Glomerular visceral epithelial cell (primary cell): ENCODE measurements around the gene FRMPD4.
"Not testable (repeated sequence)": the region's sequence is repeated elsewhere in the genome, so short reads cannot be mapped to it uniquely, and the experiment has no call there.

Experiments
- DNase-seq: peaks from one replicate; pipeline ENCODE4 v3.0.0-alpha.2; 2016; ENCODE audit errors: extremely low spot score

Gene FRMPD4

DNA sequence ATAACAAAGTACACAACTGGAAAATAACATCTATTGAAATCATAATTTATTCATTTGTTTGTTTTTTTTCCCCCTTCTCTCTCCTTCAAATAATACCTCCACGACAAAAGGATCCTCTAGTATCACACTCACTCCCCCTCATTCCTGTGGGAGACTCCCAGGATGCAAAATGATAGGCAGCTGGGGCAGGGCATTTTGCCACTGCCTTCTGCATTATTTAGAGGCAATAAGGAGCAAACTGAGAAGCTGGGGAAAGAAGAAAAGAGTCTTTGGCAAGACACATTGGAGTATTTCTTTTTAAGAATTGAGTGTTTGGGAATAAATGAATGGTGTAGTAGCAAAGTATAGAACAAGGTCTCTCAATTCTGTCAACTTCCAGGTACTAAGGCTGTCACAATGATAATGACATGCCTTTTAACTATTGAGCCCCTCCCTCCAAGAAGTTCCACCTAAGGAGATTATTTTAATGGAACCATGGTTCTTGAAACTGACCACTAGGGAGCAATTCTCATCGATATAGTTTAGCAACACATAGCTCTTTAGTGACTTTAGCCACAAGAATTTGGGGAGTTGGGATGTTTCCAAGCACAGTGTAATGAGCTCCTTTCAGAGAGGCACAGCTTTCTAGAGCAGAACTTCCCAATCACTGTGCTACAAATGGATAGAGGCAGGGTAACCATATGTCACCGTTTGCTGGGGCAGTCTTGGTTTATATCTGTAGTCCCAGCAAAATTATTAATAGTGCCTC is 303.3 kb downstream of the FRMPD4 start:
- DNase-seq: peak; percentile 1

- no peak for DNase-seq
These were observed 305.3 kb downstream of the FRMPD4 start for GRCh38 chrX:12443534-12444098.

DNA sequence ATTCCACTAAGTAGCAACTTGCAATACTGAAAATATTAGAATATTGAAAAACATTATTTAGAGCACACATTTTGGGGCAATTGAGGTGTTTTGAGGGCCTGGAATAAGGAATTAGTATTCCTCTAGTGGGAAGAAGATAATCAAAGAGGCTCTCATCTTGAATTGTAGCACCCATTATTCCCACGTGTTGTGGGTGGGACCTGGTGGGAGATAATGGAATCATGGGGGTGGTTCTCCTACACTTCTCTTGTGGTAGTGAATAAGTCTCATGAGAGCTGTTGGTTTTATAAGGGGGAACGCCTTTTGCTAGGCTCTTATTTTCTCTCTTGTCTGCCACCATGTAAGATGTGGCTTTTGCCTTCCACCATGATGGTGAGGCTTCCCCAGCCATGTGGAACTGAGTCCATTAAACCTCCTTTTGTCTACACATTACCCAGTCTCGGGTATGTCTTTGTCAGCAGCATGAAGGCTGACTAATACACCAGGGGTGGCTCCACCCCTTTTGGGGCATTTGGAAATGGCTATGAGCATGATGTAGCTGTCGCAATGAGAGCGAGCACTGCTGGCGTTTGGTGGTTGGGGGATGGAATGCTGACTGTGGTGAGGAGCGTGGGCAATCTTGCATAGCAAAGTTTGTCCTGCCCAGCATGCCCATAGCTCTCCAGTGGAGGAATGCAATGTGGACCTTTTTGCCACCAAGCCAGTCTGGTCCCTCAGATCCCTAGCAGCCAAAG is 308.2 kb downstream of the FRMPD4 start:
- DNase-seq: no peak

DNA sequence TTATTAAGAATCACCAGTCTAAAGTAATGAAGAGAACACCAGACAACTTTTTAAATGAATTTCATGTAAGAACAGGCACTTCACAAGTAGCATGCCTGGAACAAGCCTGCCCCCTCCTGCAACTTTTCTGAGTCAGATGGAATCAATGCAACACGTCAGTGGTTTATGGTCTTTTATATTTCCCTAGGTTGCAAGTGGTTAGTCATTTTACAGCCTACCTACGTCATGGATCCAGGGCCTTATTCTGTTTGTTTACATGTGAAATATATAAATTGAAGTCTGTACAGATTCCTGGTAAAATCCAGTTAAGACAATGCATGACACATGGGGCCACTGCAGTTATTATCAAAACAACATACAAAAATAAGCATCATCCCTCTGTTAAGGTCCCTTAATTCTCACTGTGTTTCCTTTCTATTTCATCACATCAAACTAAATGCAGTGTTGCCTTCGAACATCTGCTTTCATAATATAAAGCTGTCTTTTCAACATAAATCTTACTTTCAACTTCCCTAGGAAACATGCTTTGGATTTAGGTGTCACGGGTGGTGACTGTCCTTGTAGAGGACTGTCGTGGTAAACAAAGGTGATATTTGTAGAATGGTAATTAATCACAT is 309.3 kb downstream of the FRMPD4 start:
- peak; percentile 0 for DNase-seq

GRCh38 chrX:12452268-12452667 is 314.0 kb downstream of the FRMPD4 start:
- DNase-seq: no peak

DNA sequence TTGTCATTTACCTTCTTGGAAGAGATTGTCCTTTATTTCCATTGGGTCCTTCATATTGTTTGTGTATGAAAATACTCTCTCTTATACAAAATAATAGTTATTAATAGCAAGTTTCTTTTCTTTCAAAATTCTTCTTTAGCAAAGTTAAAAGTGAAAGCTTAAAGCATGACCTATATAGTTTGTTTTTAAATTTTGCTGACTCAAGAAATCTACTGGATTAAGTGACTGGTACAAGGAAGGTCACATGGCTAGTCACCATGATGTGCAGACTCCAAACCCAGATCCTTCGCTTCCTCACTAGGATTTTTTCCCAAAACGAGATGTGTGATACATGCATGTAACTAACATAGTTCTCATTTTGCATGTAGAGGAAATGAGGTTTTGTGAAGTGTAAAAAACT is 322.7 kb downstream of the FRMPD4 start:
- DNase-seq: no peak

- DNase-seq: no peak
These were observed 324.8 kb downstream of the FRMPD4 start for GRCh38 chrX:12463052-12463451.

DNA sequence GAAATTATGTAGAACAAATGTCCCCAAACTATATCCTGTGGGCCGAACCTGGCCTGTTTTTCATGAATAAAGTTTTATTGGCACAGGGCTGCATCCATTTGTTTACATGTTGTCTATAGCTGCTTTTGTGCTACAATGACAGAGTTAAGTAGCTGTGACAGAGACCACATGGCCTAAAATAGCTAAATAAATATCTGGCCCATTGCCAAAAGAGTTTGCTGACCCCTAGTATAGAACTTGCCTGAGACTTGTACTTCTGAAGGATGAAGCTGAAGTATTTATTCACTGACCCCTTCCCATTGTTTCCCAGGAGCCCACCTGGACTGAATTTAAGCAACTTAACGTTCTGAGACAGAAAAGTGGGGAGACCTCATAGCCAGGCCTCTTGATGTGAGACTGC is 325.6 kb downstream of the FRMPD4 start:
- DNase-seq: no peak

- DNase-seq: no peak
These were observed 329.0 kb downstream of the FRMPD4 start for GRCh38 chrX:12467321-12467720.

GRCh38 chrX:12469296-12469695 is 331.0 kb downstream of the FRMPD4 start:
- no peak for DNase-seq

DNA sequence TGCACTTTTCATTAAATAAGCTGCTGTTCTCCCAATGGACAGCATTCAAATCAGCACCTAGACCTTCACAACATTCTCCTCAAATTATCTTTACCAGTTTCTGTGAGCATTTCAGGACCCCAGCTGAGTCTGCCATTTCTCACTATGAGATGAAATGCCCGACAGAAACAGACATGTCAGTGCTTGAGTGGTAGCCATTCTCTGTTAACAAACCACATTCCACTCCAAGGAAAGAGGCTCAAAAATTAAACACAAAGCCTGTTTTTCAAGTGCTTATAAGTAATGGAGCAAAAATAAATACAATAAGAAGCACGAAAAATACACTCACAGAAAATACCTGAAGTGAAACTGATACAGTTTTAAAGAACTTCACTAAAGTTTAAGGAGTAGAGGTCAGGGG is 332.8 kb downstream of the FRMPD4 start:
- DNase-seq: no peak

GRCh38 chrX:12480956-12481355 is 342.7 kb downstream of the FRMPD4 start:
- no peak for DNase-seq

- DNase-seq: no peak
These were observed 349.9 kb downstream of the FRMPD4 start for GRCh38 chrX:12488220-12488619.

DNA sequence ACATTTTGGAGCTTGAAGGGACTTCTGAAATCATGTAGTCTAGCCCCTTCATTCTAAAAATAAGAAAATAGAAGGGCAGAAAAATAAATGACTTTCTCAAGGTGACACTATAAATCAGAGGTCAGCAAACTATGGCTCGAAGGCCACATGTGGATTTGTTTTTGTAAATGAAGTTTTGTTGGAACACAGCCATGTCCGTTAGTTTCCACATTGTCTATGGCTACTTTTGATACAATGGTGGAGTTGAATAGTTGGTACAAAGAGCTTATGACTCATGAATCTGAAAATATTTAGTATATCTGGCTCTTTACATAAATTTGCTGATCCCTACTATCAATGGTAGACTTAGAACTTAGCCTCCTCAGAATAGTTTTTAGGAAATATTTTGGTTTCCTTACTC is 350.5 kb downstream of the FRMPD4 start:
- no peak for DNase-seq

DNA sequence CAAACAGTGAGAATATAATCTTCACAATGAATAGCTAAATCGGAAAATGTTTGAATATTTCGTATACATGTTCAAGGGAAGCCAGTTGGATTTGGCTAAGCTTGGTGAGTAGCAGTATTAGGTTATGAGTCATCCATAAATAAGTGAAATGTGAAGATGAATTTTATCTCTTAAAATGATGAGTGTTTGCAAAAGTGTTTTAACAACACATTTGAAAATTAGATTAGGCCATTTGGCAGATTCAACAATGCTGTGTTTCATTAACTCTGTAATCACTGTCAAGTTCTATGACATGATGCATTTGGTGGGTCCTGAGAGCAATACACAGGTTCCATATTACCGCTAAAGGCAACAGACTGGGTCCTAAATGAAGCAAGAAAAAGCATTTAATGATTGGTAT is 351.1 kb downstream of the FRMPD4 start:
- DNase-seq: no peak

DNA sequence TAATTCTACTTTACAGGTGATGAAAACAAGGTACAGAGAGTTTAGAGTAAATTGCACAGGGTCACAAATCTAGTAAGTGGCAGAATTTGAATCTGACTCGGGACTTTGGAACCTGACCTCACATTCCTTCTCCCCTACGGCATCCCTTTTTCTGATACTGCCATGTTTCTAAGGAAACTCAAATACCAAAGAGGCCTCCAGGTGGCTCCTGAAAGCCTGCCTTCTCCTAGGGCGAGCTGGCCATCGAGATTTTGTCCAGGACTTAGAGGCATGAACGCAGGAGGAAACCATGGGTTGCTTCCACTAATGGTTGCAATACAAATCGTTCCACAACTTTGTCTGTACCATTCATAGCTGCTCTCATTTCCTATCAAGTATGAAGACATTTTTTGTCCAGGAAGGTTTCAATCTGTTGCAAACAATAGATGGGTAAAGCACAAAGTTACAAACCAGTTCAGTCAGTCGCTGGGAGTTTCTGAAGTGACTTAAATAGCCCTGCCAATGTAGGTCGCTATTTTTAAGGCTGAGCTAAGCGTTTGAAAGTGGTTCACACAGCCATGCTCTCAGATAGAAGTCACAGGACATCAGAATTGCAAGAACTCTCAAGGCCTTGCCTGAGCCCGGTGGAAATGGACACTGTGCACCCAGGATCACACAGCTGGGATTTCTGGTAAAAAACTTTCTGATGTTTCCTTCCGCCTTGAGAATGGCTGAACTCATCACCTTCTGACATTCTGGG is 356.3 kb downstream of the FRMPD4 start:
- DNase-seq: no peak

- DNase-seq: no peak
These were observed 358.1 kb downstream of the FRMPD4 start for GRCh38 chrX:12496343-12496742.

DNA sequence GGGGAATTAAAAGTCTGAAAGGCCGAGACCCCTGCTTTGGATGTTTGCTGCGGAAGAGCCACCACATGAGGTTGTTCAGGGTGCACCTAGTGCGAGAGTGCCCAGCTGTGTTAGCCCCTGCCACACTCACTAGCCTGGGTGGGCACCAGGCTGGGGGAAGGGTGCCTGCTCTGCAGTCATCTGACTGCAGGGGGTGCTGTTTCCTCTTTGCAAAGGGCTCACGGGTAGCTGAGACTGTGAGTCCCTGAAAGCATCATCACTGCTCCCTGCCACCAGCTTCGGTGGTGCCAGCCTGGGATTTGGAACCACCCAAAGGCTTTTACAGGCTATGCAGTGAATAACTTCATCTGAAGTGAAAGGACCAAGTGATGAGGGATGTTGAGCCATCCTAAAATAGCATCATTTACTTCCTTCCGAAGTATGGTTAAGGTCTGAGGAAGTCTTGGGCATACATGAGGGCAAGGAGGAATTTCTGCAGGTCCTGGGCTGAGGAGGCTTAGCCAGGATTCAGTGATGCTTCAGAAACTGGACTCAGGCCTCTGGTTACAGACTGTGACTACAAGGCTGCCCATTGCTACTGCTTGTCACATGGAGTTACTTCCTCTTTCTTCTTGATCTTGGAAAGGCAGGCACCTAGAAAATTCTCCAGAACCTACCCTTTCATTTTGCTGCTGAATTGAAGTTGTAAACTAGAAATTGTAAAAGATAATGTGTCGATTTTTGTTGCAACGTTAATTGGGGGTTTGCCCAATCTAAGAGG is 359.7 kb downstream of the FRMPD4 start:
- no peak for DNase-seq

DNA sequence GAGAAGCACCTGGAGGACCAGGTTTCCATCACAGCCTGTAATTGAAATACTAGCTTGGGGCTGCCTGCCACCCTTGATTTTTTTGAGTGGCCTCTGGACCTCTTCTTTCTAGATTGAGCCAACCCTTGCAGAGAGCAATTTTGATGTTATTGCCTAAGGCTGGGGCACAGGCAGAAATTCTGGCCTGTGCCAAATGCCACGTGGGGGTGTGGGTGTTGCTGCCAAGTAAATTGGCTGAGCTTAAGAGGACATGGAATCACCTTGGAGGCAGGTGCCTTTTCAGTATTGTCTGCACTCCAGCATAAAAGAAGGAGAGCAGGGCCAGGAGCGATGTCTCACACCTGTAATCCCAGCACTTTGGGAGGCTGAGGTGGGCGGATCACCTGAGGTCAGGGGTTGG is 366.9 kb downstream of the FRMPD4 start:
- no peak for DNase-seq

DNA sequence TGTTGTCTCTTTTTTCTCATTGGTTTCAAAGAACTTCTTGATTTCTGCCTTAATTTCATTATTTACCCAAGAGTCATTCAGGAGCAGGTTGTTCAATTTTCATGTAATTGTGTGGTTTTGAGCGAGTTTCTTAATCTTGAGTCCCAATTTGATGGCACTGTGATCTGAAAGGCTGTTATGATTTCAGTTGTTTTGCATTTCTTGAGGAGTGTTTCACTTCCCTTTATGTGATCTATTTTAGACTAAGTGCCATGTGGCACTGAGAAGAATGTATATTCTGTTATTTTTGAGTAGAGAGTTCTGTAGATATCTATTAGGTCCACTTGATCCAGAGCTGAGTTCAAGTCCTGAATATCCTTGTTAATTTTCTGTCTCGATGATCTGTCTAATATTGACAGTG is 377.1 kb downstream of the FRMPD4 start:
- not testable (repeated sequence) for DNase-seq

GRCh38 chrX:12526306-12526705 is 388.0 kb downstream of the FRMPD4 start:
- no peak for DNase-seq
